ENCODE measurements around the gene CNPY1. TPM values are rescaled to one million over a fixed set of nuclear protein-coding genes. Genes with fewer than 3 reads are reported as not detected.

CNPY1 gene
- total RNA-seq, 1 donor from 2014 or later, result not detected

- H3K36me3 Mint-ChIP-seq (ENCODE audit: low read depth), result peaks cover 2% of the 10 kb centered on the region
- POLR2A ChIA-PET, result no interaction called here
- H3K27ac Mint-ChIP-seq, result no peak overlapping the region
- DNase-seq (no peak), ATAC-seq (ENCODE audit: low read depth) (no peak)
- no peak overlapping the region for H3K4me3 Mint-ChIP-seq
- peaks cover 14% of the 10 kb centered on the region for H3K4me1 Mint-ChIP-seq
- H3K9me3 Mint-ChIP-seq, result no peaks in the 10 kb centered on the region
- intact Hi-C loops (cut with micrococcal nuclease), result loop anchor here (10.0 kb wide), 1 partner anchor 301 kb away; no protein-coding TSS in a partner anchor
- CTCF ChIA-PET, result no interaction called here
- H3K27me3 Mint-ChIP-seq, result peaks cover 29% of the 10 kb centered on the region
- TF ChIP-seq, protein P1, sequence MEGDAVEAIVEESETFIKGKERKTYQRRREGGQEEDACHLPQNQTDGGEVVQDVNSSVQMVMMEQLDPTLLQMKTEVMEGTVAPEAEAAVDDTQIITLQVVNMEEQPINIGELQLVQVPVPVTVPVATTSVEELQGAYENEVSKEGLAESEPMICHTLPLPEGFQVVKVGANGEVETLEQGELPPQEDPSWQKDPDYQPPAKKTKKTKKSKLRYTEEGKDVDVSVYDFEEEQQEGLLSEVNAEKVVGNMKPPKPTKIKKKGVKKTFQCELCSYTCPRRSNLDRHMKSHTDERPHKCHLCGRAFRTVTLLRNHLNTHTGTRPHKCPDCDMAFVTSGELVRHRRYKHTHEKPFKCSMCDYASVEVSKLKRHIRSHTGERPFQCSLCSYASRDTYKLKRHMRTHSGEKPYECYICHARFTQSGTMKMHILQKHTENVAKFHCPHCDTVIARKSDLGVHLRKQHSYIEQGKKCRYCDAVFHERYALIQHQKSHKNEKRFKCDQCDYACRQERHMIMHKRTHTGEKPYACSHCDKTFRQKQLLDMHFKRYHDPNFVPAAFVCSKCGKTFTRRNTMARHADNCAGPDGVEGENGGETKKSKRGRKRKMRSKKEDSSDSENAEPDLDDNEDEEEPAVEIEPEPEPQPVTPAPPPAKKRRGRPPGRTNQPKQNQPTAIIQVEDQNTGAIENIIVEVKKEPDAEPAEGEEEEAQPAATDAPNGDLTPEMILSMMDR (IDR thresholded peaks at IDR 0.05), result no peak
Measured at GRCh38 chr7:155495440-155496248, 50.7 kb downstream of the CNPY1 start.

DNA sequence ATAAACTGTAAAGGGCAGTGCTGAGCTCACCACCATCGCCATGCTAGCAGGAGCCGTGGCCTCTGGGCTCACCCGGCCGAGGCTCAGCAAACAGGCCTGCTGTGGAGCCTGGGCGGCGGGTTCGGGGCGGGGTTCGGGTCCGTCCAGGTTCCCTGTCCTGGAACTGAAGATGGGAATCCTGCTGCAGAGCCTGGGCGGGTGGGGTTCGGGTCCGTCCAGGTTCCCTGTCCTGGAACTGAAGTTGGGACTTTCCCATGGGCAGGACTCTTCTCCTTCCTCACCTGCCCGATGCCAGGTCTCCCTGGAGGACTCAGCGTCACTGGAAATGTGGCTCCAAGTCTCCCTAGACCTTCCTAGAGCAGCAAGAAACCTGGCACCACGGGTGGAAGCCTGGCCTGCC, 51.8 kb downstream of the CNPY1 start:
- no peak overlapping the region for H3K4me3 Mint-ChIP-seq
- TF ChIP-seq, protein P1 (IDR thresholded peaks at IDR 0.05), result no peak
- intact Hi-C loops (cut with micrococcal nuclease), result loop anchor here (10.0 kb wide), 1 partner anchor 300 kb away; no protein-coding TSS in a partner anchor
- ChIA-PET CTCF (no interaction called here), POLR2A (no interaction called here)
- no peaks in the 10 kb centered on the region for H3K9me3 Mint-ChIP-seq
- no peak overlapping the region for H3K27ac Mint-ChIP-seq
- peaks cover 22% of the 10 kb centered on the region for H3K27me3 Mint-ChIP-seq
- no peak for ATAC-seq (ENCODE audit: low read depth)
- H3K36me3 Mint-ChIP-seq (ENCODE audit: low read depth), result peaks cover 2% of the 10 kb centered on the region
- no peak for DNase-seq
- peaks cover 18% of the 10 kb centered on the region for H3K4me1 Mint-ChIP-seq

DNA sequence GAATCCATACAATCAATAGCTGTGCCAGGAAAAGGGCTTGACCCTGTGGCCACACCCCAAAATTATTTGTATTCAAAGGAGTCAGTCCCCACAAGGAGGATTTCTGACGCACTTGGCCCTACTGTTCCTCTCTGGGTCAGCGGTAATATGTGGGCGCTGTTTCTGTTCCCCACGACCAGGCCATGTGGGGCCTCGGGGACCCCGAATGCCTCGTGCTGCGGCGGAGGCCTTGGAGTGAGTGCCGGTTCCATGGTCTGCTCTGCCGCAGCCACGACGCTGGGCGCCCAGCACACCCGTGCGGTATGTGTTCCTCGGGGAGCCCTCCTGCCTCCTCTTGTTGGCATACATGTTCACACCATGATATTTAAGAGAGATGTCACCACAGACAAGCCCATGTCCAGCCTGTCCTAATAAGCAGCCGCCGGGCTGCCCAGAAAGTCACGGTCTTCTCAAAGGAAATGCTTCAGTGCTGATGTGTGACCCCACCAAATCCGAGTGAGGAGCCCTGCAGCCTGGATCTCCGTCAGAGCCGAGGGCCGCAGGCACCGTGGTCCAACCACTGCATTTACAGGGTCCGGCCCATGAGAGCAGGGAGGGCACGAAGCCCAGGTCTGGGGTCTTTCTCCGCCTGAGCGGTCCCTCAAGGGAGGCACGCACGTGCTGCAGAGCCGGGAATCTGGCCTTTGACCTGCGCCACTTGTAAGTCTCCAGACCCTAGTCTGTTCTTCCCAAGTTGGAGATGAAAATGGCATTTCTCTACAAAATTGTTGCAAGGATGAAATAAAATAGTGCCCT, 52.4 kb downstream of the CNPY1 start:
- ATAC-seq (ENCODE audit: low read depth), result no peak
- ChIA-PET POLR2A (no interaction called here), CTCF (no interaction called here)
- intact Hi-C loops (cut with micrococcal nuclease), result loop anchor here (10.0 kb wide), 1 partner anchor 299 kb away; no protein-coding TSS in a partner anchor
- DNase-seq, result no peak
- Mint-ChIP-seq H3K4me3 (no peak overlapping the region), H3K4me1 (peaks cover 22% of the 10 kb centered on the region), H3K9me3 (no peaks in the 10 kb centered on the region), H3K27ac (no peak overlapping the region), H3K27me3 (peaks cover 18% of the 10 kb centered on the region), H3K36me3 (ENCODE audit: low read depth) (peaks cover 2% of the 10 kb centered on the region)
- TF ChIP-seq, protein P1 (IDR thresholded peaks at IDR 0.05), result no peak

DNA sequence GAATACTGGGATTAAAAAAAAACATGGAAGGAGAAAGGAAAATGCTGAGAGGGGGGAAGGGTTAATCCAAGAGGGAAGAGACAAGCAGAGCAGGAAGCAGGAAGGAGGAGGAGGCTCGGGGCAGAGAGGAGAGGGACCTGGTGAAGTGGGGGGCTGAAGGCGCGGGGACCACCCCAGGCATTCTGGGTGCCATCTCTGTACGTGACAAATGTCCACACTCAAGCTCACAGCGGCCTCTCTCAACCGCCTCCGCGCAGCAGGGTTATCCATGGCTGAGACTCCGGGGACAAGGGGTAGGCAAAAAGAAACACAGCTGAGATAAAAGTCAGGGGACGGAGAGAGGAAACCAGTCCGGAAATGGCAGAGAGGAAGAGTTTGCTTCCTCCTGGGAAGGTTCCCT, 54.5 kb downstream of the CNPY1 start:
- TF ChIP-seq, protein P1 (IDR thresholded peaks at IDR 0.05), result no peak
- Mint-ChIP-seq H3K27ac (peak overlapping the region; percentile 91), H3K4me3 (peak overlapping the region; percentile 89), H3K27me3 (peaks cover 8% of the 10 kb centered on the region), H3K9me3 (no peaks in the 10 kb centered on the region), H3K36me3 (ENCODE audit: low read depth) (peaks cover 2% of the 10 kb centered on the region), H3K4me1 (peaks cover 25% of the 10 kb centered on the region)
- intact Hi-C loops (cut with micrococcal nuclease), result loop anchor here (2.0 to 10.0 kb wide), 2 partner anchors 23 to 297 kb away; no protein-coding TSS in a partner anchor
- no peak for ATAC-seq (ENCODE audit: low read depth)
- DNase-seq, result no peak
- CTCF ChIA-PET, result no interaction called here
- POLR2A ChIA-PET, result interaction anchor here (0.6 kb wide), 1 partner anchor 15 kb away, joined by 4 read pairs; no protein-coding TSS in a partner anchor
